ENCODE data around the gene RPP25. TPM values are rescaled to one million over a fixed set of nuclear protein-coding genes. Genes with fewer than 3 reads are reported as not detected.
"Not testable (repeated sequence)": the region's sequence is repeated elsewhere in the genome, so short reads cannot be mapped to it uniquely, and the experiment has no call there.

The RPP25 gene
- total RNA-seq, 1 experiment from 2014 or later, result 31.3 TPM

- TF ChIP-seq SMAD3 (CRISPR knock-in tag; IDR thresholded peaks at IDR 0.05; ENCODE audit: borderline replicate concordance), result peak; percentile 62; the same call in 1 of the 2 replicates
- peak; percentile 94 for TF ChIP-seq SP1 (CRISPR knock-in tag; conservative IDR thresholded peaks at IDR 0.05)
- 0 out of 2 replicates have a peak, but pooled peaks have one; percentile 33 for TF ChIP-seq CREM (CRISPR knock-in tag; IDR thresholded peaks at IDR 0.05)
- TF ChIP-seq TEAD1 (CRISPR knock-in tag; IDR thresholded peaks at IDR 0.05), result peak; percentile 59; the same call in 1 of the 2 replicates
- TF ChIP-seq ESRRA (CRISPR knock-in tag; IDR thresholded peaks at IDR 0.05; ENCODE audit: borderline replicate concordance), result peak; percentile 87
- TF ChIP-seq ZNF317 (CRISPR knock-in tag; IDR thresholded peaks at IDR 0.05; ENCODE audit: borderline replicate concordance, low read depth), result 0 out of 2 replicates have a peak, but pooled peaks have one; percentile 32
- peak; percentile 94 for TF ChIP-seq ZBTB43 (CRISPR knock-in tag; IDR thresholded peaks at IDR 0.05)
- TF ChIP-seq NFE2L1 (CRISPR knock-in tag; IDR thresholded peaks at IDR 0.05), result peak; percentile 62; the same call in 1 of the 2 replicates
- peak; percentile 88 for TF ChIP-seq JUN (CRISPR knock-in tag; IDR thresholded peaks at IDR 0.05)
- TF ChIP-seq KAT7 (CRISPR knock-in tag; IDR thresholded peaks at IDR 0.05; ENCODE audit: borderline replicate concordance), result peak; percentile 96
- peak; percentile 83; the same call in 1 of the 2 replicates for TF ChIP-seq FOXP1 (CRISPR knock-in tag; IDR thresholded peaks at IDR 0.05; ENCODE audit: borderline replicate concordance)
- no peak for TF ChIP-seq NR3C1 (CRISPR knock-in tag; conservative IDR thresholded peaks at IDR 0.05; ENCODE audit: low read depth)
- peak; percentile 78 for TF ChIP-seq GABPB1 (CRISPR knock-in tag; IDR thresholded peaks at IDR 0.05)
- TF ChIP-seq USF2 (CRISPR knock-in tag; IDR thresholded peaks at IDR 0.05), result peak; percentile 95
- no peak for TF ChIP-seq ZNF423 (CRISPR knock-in tag; IDR thresholded peaks at IDR 0.05)
These were observed 18.8 kb downstream of the RPP25 start, which contains the start of gene COX5A (continued) for GRCh38 chr15:74937590-74938371.

GRCh38 chr15:74937272-74937589 lies 19.3 kb downstream of the RPP25 start:
- TF ChIP-seq AFF4 (CRISPR knock-in tag; IDR thresholded peaks at IDR 0.05; ENCODE audit: borderline replicate concordance) (no peak), ATF3 (CRISPR knock-in tag; conservative IDR thresholded peaks at IDR 0.05) (no peak), TP53 (CRISPR knock-in tag; IDR thresholded peaks at IDR 0.05) (no peak), SOX15 (CRISPR knock-in tag; IDR thresholded peaks at IDR 0.05) (no peak), RELA (CRISPR knock-in tag; IDR thresholded peaks at IDR 0.05; ENCODE audit: borderline replicate concordance) (no peak), ZNF281 (CRISPR knock-in tag; IDR thresholded peaks at IDR 0.05) (no peak), MAX (CRISPR knock-in tag; IDR thresholded peaks at IDR 0.05) (no peak), ELF4 (CRISPR knock-in tag; IDR thresholded peaks at IDR 0.05; ENCODE audit: low read depth) (no peak), SMAD3 (CRISPR knock-in tag; IDR thresholded peaks at IDR 0.05; ENCODE audit: borderline replicate concordance) (no peak), ZNF232 (CRISPR knock-in tag; IDR thresholded peaks at IDR 0.05) (no peak)
- H3K9me3 Mint-ChIP-seq, result no peaks in the 10 kb centered on the region
- H3K36me3 Mint-ChIP-seq, result peaks cover 3% of the 10 kb centered on the region; the same call in 1 of the 2 replicates
- ChIA-PET CTCF (interaction anchor here (1.0 to 5.1 kb wide), 3 partner anchors 13 to 35 kb away, joined by 3 to 43 read pairs (median 6); no protein-coding TSS in a partner anchor), POLR2A (interaction anchor here (1.0 to 1.5 kb wide), 3 partner anchors 13 to 177 kb away, joined by 4 to 7 read pairs (median 7); partner anchors contain the start of gene FAM219B)
- ATAC-seq (no peak), DNase-seq (ENCODE audit: low spot score) (no peak)
- H3K4me3 Mint-ChIP-seq, result peak overlapping the region; percentile 91
- H3K4me1 Mint-ChIP-seq, result peaks cover 8% of the 10 kb centered on the region
- no peaks in the 10 kb centered on the region; the same call in none of the 2 replicates for H3K27me3 Mint-ChIP-seq (ENCODE audit: low read depth)
- H3K27ac Mint-ChIP-seq, result peak overlapping the region; percentile 91

GRCh38 chr15:74935193-74935592 lies 21.4 kb downstream of the RPP25 start:
- H3K4me3 Mint-ChIP-seq, result peak overlapping the region; percentile 54
- DNase-seq (ENCODE audit: low spot score) (peak; percentile 75), ATAC-seq (peak; percentile 31)
- H3K36me3 Mint-ChIP-seq, result peaks cover 15% of the 10 kb centered on the region
- POLR2A ChIA-PET, result interaction anchor here (0.7 kb wide), 2 partner anchors 12 to 29 kb away, joined by 3 to 5 read pairs; partner anchors contain the start of gene FAM219B
- H3K27ac Mint-ChIP-seq, result peak overlapping the region; percentile 86; the same call in 1 of the 2 replicates
- not testable (repeated sequence) for H3K9me3 Mint-ChIP-seq; H3K4me1 Mint-ChIP-seq; H3K27me3 Mint-ChIP-seq (ENCODE audit: low read depth)
- CTCF ChIA-PET, result interaction anchor here (0.6 to 2.7 kb wide), 16 partner anchors 10 to 118 kb away, joined by 3 to 23 read pairs (median 4); partner anchors contain the start of genes FAM219B, MPI, RPP25 and SCAMP5

Data from WTC11 (cell line).